HPDE6-E6E7 (cell line): ENCODE measurements around the gene WBP1L.

Experiments used
- DNase-seq: peaks from one replicate; pipeline ENCODE4 v3.0.0; 2011; ENCODE audit warnings: missing footprints; ENCODE audit errors: extremely low spot score

WBP1L gene

DNA sequence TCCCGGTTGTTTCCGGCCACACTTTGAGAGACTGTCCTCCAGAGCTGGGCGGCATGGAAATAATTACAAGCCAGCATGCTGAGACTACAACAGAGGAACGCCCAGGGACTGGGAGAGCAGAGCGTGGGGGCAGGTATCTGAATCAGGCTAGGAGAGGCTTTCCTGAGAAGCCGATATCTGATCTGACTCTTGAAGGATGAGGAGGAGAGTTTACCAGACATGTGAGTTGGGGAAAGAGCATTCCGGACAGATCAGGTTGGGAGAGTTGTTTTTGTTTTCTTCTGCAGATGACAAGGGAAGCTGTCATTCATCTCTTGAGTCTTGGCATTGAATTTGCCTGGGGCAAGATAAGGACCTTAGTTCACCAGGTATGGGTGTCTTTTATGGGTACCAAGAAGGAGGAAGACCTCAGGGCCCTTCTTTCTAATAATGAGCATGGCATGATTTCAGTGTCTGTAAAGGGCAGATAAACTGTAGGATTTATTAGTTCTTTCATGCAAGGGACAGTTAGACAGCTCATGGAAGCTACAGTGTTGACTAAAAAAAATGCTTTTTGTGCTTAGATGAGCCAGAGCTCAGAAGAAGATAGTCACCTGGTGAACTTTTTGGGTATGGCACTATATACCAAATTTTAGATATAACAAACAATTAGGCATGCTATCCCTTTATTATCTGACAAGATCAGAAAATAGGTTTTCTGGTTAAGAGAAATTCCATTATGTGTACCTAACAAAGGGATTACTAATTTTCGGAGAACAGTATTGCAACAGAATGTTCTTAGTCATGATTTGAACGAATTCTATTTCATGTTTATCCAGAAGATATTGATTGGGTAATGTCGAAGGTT, 36.2 kb downstream of the WBP1L start:
- DNase-seq = peak; percentile 49

DNA sequence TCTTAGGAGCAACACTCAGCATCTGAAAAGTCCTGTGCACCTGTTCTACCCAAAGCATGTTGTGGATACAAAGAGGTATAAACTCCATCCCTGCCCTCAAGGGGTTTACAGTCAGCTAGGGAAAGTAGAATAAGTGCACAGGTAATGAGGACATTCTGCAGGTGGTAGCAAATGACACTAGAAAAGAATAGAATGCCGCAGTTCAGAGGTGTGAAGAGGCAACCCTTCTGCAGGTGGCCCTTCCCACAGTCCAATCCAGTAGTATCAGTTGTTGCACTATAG, 36.7 kb downstream of the WBP1L start:
- no peak for DNase-seq

- no peak for DNase-seq
Observed at GRCh38 chr10:102781090-102781920, 37.6 kb downstream of the WBP1L start.

- DNase-seq = no peak
Observed at GRCh38 chr10:102781921-102782557, 38.3 kb downstream of the WBP1L start.

DNA sequence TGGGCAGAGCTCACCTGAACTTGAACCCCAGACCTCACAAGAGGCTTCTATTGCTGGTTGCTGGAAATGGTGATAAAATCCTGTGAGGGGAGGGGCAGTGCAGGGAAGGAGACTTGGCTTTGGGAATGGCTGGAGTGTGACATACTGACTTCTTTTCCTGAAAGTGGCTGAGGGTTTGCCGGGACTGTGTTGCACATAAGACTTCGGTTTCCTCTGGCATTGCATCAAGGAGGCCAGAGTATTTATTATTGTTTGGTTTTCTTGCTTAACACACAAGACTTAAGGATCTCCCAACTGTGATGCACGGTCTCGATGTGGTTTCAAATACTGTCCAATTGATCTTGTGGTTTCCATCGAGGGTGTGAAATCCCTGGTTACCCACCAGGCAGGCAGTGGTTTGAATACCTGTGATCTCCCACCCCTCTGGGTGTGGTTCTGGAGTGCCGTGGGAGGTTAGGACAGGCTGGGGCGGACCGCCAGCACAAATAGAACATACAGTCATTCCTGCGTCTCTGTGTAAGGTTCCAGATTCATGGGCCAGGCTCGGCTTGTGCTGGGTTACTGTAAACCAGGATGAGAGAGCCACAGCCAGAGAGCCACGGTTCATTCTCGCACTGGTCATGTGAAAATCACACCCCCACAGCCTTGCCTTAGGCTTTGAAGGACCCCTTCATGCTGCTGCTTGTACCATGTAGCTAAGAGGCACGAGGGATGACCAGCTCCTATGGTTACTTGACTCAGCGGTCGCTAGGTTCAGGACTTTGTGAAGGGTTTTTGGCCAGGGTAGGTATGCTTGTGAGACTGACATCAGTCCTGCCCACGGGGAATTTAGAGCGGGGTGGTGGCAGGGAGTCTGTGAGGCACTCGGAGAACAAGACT, 39.2 kb downstream of the WBP1L start:
- no peak for DNase-seq

DNA sequence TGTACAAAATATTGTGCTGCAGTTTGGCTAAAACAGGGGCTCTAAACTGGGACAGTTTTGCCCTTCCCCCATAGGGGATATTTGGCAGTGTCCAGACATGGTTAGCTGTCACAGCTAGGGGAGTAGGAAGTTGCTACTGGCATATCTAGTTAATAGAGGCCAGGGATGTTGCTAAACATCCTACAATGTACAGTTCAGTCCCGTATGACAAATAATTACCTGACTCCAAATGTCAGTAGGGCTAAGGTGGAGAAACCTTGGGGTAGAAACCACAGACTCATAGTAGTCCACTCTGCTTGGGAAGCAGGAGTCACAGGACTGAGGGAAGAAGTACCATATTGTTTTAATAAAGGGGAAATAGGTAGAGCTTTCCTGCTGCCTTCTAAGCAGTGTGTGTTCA, 39.8 kb downstream of the WBP1L start:
- DNase-seq = no peak

DNA sequence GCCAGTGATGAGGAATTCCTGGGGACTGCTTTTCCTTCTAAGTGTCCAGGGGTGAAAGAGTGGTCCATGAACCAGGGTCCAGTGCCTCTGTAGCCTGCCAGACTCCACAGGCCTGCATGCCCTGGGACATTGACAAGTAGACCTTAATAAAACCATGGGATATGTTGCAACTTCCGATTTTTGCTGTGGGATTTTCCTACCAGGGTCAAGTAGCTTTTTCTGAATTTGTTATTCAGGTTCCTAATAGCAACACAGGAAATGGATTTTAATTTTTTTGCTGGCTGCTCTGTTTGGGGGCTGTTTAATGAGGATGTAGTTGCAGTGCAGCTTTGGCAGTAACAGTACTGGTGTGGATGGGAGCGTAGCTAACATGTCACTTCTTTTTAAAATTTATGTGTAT, 42.1 kb downstream of the WBP1L start:
- no peak for DNase-seq

GRCh38 chr10:102791754-102792395, 48.1 kb downstream of the WBP1L start:
- no peak for DNase-seq

DNA sequence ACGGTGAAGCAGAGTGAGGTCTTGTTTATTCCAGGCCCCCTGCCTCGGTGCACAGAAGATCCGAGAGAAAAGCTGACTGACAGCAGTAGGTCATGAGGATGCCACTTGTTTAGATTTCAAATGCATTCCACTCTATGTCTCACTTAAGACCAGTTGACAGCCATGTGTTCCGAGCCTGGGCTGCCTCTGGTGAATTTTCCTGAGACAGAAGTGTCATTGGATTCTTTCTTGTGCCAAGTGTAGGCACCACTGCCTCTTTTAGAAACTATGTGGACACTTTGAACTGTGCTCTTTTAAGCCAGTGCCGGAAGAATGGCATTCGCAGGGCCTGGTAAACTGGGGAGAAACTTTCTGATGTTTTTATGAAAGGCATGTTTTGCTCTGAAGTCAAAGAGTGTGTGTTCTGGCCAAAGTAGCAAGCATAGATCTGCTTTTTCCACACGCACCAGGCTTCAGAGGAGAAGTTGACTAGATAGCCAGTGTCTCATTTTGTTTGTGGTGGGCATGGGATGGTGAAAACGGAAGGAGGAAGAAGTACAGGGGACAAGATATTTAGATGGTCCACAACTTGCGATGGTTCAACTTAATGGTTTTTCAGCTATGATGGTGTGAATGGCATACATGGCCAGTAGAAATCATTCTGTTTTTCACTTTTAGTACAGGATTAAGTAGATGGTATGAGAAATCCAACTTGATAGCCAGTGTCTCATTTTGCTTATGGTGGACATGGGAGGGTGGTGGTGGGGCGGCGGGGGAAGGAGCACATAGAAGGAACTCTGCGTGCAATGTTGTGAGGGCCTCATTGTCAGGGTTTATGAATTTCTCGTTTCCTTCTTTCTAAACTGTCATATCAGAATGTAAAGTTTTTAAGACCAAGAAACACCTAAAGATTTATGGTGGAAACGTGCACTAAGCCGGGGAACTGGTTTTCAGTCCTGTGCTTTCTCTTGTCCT, 52.0 kb downstream of the WBP1L start:
- no peak for DNase-seq

DNA sequence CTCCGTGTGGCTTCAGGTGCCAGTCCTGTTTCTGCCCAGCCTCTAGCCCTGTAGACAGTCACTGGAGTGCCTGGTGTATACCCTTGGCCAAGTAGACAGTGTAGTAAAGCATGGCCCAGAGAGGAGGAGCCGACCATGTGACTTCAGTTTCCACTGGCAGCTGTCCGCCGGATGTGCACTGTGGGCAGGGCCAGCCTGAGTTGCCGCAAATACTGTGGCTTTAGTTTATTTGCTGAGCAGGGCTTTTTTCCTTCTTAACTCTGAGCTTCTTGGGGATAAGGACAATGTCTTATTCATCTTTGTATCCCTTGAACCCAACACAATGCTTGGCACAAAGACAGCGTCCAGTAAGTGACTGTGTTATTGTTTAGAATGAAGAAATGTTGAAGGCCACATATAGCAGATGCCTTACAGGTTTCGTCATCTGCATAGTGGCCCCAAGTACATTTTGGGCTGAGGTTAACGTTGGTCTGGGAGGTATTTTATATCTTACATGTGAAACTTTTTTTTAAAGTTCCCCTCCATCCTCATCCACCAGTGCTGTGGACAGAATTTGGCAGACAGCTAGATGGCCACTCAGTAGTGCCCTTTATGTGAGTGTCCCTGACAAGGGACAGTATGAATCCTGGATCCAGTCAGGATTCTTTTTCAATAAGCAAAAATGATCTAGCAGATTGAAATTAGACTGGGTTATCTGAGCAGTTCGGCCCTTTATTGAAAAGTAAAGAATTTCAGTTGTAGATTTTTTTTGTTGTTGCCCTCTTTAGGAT, 52.8 kb downstream of the WBP1L start:
- DNase-seq = no peak

GRCh38 chr10:102799691-102800471, 56.1 kb downstream of the WBP1L start:
- no peak for DNase-seq

DNA sequence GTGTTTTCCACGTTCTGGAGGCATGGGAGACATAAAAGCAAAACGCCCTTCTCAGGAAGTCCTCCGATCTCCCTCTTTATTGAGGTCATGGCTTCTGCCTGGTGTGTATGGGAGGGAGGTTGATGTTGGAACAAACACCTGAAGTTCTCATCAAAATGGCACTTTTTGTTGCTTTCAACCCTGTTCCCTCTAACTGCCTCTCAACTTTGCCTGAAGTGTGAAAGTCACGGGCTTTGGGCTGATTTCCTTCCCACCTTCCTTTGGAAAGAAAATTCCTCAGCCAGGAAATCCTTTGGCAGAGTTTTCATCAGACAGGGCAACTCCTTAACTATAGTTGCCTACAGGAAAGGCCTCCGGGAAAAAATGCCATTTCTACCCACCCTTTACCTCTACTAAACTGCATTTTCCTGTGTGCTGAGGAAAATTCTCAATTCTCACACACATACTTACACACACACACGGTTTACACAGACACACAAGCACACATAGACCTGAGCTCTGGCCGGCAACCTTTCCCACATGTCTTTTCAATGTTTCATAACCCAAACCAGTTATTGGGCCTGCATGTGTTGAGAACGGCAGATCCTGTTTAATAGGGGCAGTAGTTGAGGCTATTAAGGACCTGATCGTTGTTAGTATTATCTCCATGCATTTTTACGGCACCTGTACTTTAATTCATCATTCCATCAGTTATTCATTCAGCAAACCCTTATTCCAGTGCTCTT, 57.0 kb downstream of the WBP1L start:
- no peak for DNase-seq

DNA sequence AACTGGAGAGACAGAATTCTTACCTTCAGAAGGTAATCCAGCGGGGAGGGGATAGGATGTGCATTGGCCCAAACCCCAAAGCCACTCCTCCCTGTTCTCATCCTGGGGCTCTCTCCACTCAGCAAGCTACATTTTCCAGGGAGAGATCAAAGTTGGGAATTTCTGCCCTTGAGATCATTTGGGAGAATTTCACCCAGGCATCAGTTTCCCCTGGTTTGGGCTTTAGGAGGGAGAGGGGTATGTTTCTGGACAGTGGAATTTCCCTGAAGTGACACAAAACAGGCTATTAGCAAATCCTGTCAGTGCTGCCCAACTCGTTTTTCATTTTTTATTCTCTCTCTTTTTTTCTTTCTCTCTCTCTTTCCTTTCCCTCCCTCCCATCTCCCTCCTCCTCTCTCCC, 57.7 kb downstream of the WBP1L start:
- no peak for DNase-seq

- no peak for DNase-seq
Observed at GRCh38 chr10:102801978-102802377, 58.2 kb downstream of the WBP1L start.

DNA sequence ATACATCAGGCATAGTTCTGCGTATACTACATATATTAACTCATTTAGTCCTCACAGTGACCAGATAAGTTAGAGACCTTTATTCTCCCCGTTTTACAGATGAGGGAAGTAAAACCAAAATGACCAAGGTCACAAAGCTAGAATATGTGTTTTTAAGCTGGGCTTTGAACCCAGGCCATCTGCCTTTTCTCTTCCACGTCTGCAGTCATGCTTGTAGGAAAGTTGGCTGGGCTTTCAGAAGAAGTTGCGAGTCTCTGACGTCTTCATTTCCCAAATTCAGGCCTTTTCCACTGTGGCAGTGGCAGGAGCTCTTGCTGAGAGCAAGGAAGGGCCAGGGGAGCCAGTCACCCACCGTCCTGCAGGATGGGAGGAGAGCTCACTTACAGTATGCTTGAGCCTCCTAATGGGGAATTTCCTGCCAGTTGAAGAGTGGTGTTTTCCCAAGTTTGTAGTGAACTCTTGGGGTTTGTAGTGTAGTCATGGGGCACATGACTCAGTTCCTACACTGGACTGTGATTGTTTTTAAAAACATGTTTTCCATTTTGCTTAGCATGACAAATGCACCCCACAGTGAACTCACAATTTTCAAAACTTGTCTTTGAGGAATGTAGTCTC, 59.3 kb downstream of the WBP1L start:
- no peak for DNase-seq

DNA sequence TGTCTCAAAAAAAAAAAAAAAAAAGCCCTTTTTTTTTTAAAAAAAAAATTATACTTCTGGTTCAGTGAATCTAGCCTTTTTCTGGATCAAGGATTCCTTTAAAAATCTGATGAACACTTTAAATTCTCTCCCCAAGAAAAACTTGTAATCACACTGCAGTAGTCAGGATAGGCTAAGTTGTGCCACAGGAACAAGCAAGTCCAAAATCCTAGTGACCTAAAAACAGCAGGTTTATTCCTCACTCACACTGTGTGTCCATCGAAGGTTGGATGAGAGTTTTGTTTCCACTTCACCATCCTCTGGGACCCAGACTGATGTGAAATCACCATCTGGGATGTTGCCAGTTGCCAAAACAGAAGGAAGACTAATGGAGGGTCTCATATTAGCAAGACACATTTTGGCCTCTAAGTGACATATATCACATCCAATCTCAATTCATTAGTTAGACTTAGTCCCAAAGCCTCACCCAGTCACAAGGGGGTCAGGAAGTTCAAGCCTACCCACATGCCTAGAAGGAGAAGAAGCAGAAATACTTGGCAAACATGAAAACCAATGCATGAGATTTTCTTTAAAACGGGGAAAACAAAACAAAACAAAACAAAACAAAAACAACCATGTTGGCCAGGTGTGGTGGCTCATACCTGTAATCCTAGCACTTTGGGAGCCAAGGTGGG, 60.8 kb downstream of the WBP1L start:
- no peak for DNase-seq

GRCh38 chr10:102808380-102808779, 64.6 kb downstream of the WBP1L start:
- no peak for DNase-seq
